Pancreas (tissue), 10 donors: ENCODE data around the gene UGT1A9. TPM values are rescaled to one million over a fixed set of nuclear protein-coding genes. Genes with fewer than 3 reads are reported as not detected.

Experiments used
- ATAC-seq, 4 donors: fragments of 200-7000 bp; cut with Tn5 transposase; one replicate each; pipeline versions ENCODE4 v1.8.0 to v1.9.1; 2020; ENCODE audit warnings: mild to moderate bottlenecking in 4 of 4, moderate library complexity in 4 of 4
- DNase-seq, 6 donors: peaks; one replicate each; pipeline ENCODE4 v3.0.0-alpha.2; 2020
- FAIRE-seq: peaks from 2 replicates; lab custom pipeline; 2012; peaks lifted over from hg19 to GRCh38; lab: Jason Lieb, UNC
- H3K27ac ChIP-seq, 4 donors: fragments of 200-600 bp; sonication (generic); 1 replicate in 3 of 4; 2 replicates in 1 of 4; pipeline versions ENCODE4 v1.5.0 to v1.8.0; 2020
- H3K27me3 ChIP-seq, 4 donors: fragments of 200-600 bp; one replicate each; pipeline ENCODE4 v1.8.0; 2021
- H3K36me3 ChIP-seq, 3 donors: fragments of 200-600 bp; sonication (generic) in 1 of 3; one replicate each; pipeline versions ENCODE4 v1.5.0 to v1.8.0; 2020 to 2021
- H3K4me1 ChIP-seq, 3 donors: fragments of 200-600 bp; one replicate each; pipeline ENCODE4 v1.8.0; 2021
- H3K4me3 ChIP-seq, 4 donors: fragments of 200-600 bp; sonication (generic) in 2 of 4; one replicate each; pipeline versions ENCODE4 v1.5.0 to v1.8.0; 2020 to 2021
- H3K9me3 ChIP-seq, 4 donors: fragments of 200-600 bp; one replicate each; pipeline ENCODE4 v1.8.0; 2021
- CTCF ChIP-seq, 4 donors: fragments of 200-600 bp; sonication (generic) in 3 of 4; IDR thresholded peaks; one replicate each; pipeline versions ENCODE4 v1.5.0 to v1.8.0; 2021; ENCODE audit warnings: antibody characterized with exemption in 4 of 4
- WGBS, 2 donors: extraction: QIAGEN DNeasy Blood & Tissue Kit; methylation state at CpG; one replicate each; pipeline ENCODE4 v1.1.7; 2013; 5-methylcytosine and 5-hydroxymethylcytosine counted together
- intact Hi-C, 3 donors: fragments of 100-400 bp; cut with DNase I; formaldehyde crosslinking; loops; one replicate each; pipeline versions ENCODE4 v1.11.1 to v1.14.2; 2022
- polyA plus RNA-seq, 2 donors: library from polyadenylated mRNA; stranded (reverse); fragments of 200-250 nt; gene quantifications; one replicate each; pipeline ENCODE4 v1.2.3, GENCODE V29; 2013
- total RNA-seq, 6 donors: library from RNA; stranded (reverse); fragmentation: NEBNext Ultra II Directional in 4 of 6; extraction: Animal tissue kit (Norgen Biotek cat#: 25700) in 4 of 6; gene quantifications; one replicate each; pipeline versions ENCODE4 v1.2.1 to v1.2.4, GENCODE V29; 2021 to 2023
- donor health status: healthy with polysubstance abuse.
- donor health status: DM: no; HTN: no; CAD: no; lungs with moderate emphysema.
- donor health status: DM: no; HTN: no; CAD: no.
- donor health status: control.
- donor health status: control.
- donor health status: Bipolar disorder and iron deficiency.
- donor health status: DM: yes; HTN: yes; CAD: no.
- donor health status: DM: no; HTN: no; CAD: no.
- donor health status: DM: no; HTN: no; CAD: no.
- donor health status: DM: yes; HTN: yes; CAD: no.

UGT1A9 gene
- total and polyA plus RNA-seq, 8 donors = 0.09 TPM; not detected in 7

GRCh38 chr2:233668605-233669260 lies 3.0 kb upstream of the UGT1A9 start:
- no peak for DNase-seq
- ATAC-seq = no peak
- intact Hi-C loops = no loop called here
- H3K4me3 ChIP-seq = no peak overlapping the region
- FAIRE-seq = no peak
- TF ChIP-seq CTCF (IDR thresholded peaks at IDR 0.05) = no peak
- no peak overlapping the region for H3K27ac ChIP-seq
- H3K36me3 ChIP-seq = no peaks in the 10 kb centered on the region
- 54 to 55% methylated on average over 4 of the region's 4 CpGs for WGBS, 2 donors
- H3K9me3 ChIP-seq = no peaks in the 10 kb centered on the region
- H3K27me3 ChIP-seq = no peaks in the 10 kb centered on the region
- H3K4me1 ChIP-seq = no peaks in the 10 kb centered on the region

GRCh38 chr2:233672886-233673285 lies 1.2 kb downstream of the UGT1A9 start:
- no peak overlapping the region for H3K27ac ChIP-seq
- DNase-seq (no peak), FAIRE-seq (no peak), ATAC-seq (no peak)
- intact Hi-C loops = no loop called here
- H3K9me3 ChIP-seq = no peaks in the 10 kb centered on the region
- H3K4me1 ChIP-seq = no peaks in the 10 kb centered on the region
- no peak overlapping the region for H3K4me3 ChIP-seq
- WGBS, 2 donors = 74 to 79% methylated on average over 3 of the region's 3 CpGs
- no peaks in the 10 kb centered on the region for H3K27me3 ChIP-seq
- no peaks in the 10 kb centered on the region for H3K36me3 ChIP-seq
- no peak for TF ChIP-seq CTCF (IDR thresholded peaks at IDR 0.05)

- ATAC-seq = no peak
- Histone ChIP-seq H3K36me3 (no peaks in the 10 kb centered on the region), H3K4me1 (no peaks in the 10 kb centered on the region), H3K27me3 (no peaks in the 10 kb centered on the region), H3K4me3 (no peak overlapping the region), H3K9me3 (no peaks in the 10 kb centered on the region), H3K27ac (no peak overlapping the region)
- no peak for TF ChIP-seq CTCF (IDR thresholded peaks at IDR 0.05)
- no peak for DNase-seq
- FAIRE-seq = no peak
- intact Hi-C loops = no loop called here
Observed at GRCh38 chr2:233673896-233674295, 2.2 kb downstream of the UGT1A9 start.

GRCh38 chr2:233674314-233674713 lies 2.6 kb downstream of the UGT1A9 start:
- FAIRE-seq (no peak), DNase-seq (no peak), ATAC-seq (no peak)
- 63 to 70% methylated on average over 1 of the region's 1 CpG for WGBS, 2 donors
- TF ChIP-seq CTCF (IDR thresholded peaks at IDR 0.05) = no peak
- Histone ChIP-seq H3K36me3 (no peaks in the 10 kb centered on the region), H3K4me1 (no peaks in the 10 kb centered on the region), H3K27me3 (no peaks in the 10 kb centered on the region), H3K4me3 (no peak overlapping the region), H3K27ac (no peak overlapping the region), H3K9me3 (no peaks in the 10 kb centered on the region)
- intact Hi-C loops = no loop called here

- Histone ChIP-seq H3K9me3 (no peaks in the 10 kb centered on the region), H3K27ac (no peak overlapping the region), H3K27me3 (no peaks in the 10 kb centered on the region), H3K4me1 (no peaks in the 10 kb centered on the region), H3K36me3 (no peaks in the 10 kb centered on the region), H3K4me3 (no peak overlapping the region)
- intact Hi-C loops = no loop called here
- DNase-seq (no peak), FAIRE-seq (no peak), ATAC-seq (no peak)
- 19 to 21% methylated on average over 4 of the region's 4 CpGs for WGBS, 2 donors
- no peak for TF ChIP-seq CTCF (IDR thresholded peaks at IDR 0.05)
Observed at GRCh38 chr2:233674995-233675394, 3.3 kb downstream of the UGT1A9 start.
